Tibial nerve (tissue), 4 donors: ENCODE results near the gene STRBP.

Experiments used
- CTCF ChIP-seq, 5 experiments: fragments of 200-600 bp in 3 of 5; fragments of 450-650 bp in 2 of 5; sonication (generic) in 3 of 5; IDR thresholded peaks; one replicate each; pipeline ENCODE4 v1.5.1; 2016 to 2019; ENCODE audit warnings: antibody characterized with exemption in 5 of 5, mild to moderate bottlenecking in 3 of 5, moderate library complexity in 2 of 5
- EP300 ChIP-seq, 2 donors: sonication (generic); formaldehyde crosslinking; IDR thresholded peaks; one replicate each; pipeline ENCODE4 v1.6.1; 2017; ENCODE audit warnings: antibody characterized with exemption in 2 of 2, mild to moderate bottlenecking in 1 of 2

- TF ChIP-seq CTCF (IDR thresholded peaks at IDR 0.05) (no peak), EP300 (IDR thresholded peaks at IDR 0.05) (no peak)
Observed at GRCh38 chr9:123238365-123238764, 30.0 kb downstream of the STRBP start.
